SKM-1 (cell line): Measurements from ENCODE around the gene VPS13D.

Source experiments
- DNase-seq: peaks from one replicate; lab custom pipeline; 2025; ENCODE audit not compliant: unreplicated experiment; lab: John Stamatoyannopoulos, UW

The VPS13D gene

GRCh38 chr1:12333036-12333785 is 103.4 kb downstream of the VPS13D start:
- DNase-seq: no peak

- DNase-seq: no peak
Observed at GRCh38 chr1:12335815-12336214, 106.0 kb downstream of the VPS13D start.

- no peak for DNase-seq
Observed at GRCh38 chr1:12336413-12336812, 106.6 kb downstream of the VPS13D start.

GRCh38 chr1:12338017-12338416 is 108.2 kb downstream of the VPS13D start:
- no peak for DNase-seq

- DNase-seq: no peak
Observed at GRCh38 chr1:12338823-12339222, 109.0 kb downstream of the VPS13D start.

GRCh38 chr1:12339396-12339795 is 109.6 kb downstream of the VPS13D start:
- no peak for DNase-seq

- DNase-seq: no peak
Observed at GRCh38 chr1:12339811-12340543, 110.1 kb downstream of the VPS13D start.

GRCh38 chr1:12340544-12340930 is 110.7 kb downstream of the VPS13D start:
- DNase-seq: no peak

GRCh38 chr1:12341667-12342066 is 111.8 kb downstream of the VPS13D start:
- DNase-seq: no peak

- DNase-seq: no peak
Observed at GRCh38 chr1:12342401-12343003, 112.7 kb downstream of the VPS13D start.

GRCh38 chr1:12343823-12344487 is 114.1 kb downstream of the VPS13D start:
- DNase-seq: no peak

- DNase-seq: peak; percentile 68
Observed at GRCh38 chr1:12344596-12345349, 114.9 kb downstream of the VPS13D start.

GRCh38 chr1:12345350-12346217 is 115.8 kb downstream of the VPS13D start:
- DNase-seq: peak; percentile 8

GRCh38 chr1:12346483-12347151 is 116.8 kb downstream of the VPS13D start:
- no peak for DNase-seq

GRCh38 chr1:12348113-12348512 is 118.3 kb downstream of the VPS13D start:
- no peak for DNase-seq

- DNase-seq: no peak
Observed at GRCh38 chr1:12353981-12354380, 124.2 kb downstream of the VPS13D start.

- no peak for DNase-seq
Observed at GRCh38 chr1:12356004-12356890, 126.4 kb downstream of the VPS13D start.

- DNase-seq: no peak
Observed at GRCh38 chr1:12358499-12358898, 128.7 kb downstream of the VPS13D start.
